H1 (cell line): ENCODE data around the gene FOSB. TPM values are rescaled to one million over a fixed set of nuclear protein-coding genes. Genes with fewer than 3 reads are reported as not detected.
A peak's percentile ranks its signal among the peaks of the same experiment; 100 is the strongest.

Experiments
- CBX5 ChIP-seq: fragments of 300-800, 300-1000 bp; sonication (generic); IDR thresholded peaks from 2 replicates; pipeline ENCODE4 v1.7.1; 2016; ENCODE audit warnings: antibody characterized with exemption, low read length, low read depth
- CHD2 ChIP-seq: IDR thresholded peaks from 2 replicates; pipeline ENCODE4 v1.6.1; 2012; ENCODE audit warnings: low read length, improper control_type of control experiment
- CTBP2 ChIP-seq: IDR thresholded peaks from 2 replicates; pipeline ENCODE4 v1.7.0; 2011; ENCODE audit warnings: borderline replicate concordance, mild to moderate bottlenecking, moderate library complexity, mixed read lengths, low read length; ENCODE audit not compliant: insufficient read depth, insufficient read length
- EZH2 ChIP-seq: fragments of 200-600 bp; sonication (generic); IDR thresholded peaks from 2 replicates; pipeline ENCODE4 v1.7.1; 2012; ENCODE audit warnings: low read depth, mild to moderate bottlenecking, moderate library complexity, low read length, inconsistent platforms; ENCODE audit not compliant: severe bottlenecking
- GABPA ChIP-seq: IDR thresholded peaks from 2 replicates; pipeline ENCODE4 v1.6.1; 2011; ENCODE audit warnings: mild to moderate bottlenecking, low read length, moderate library complexity, borderline replicate concordance; ENCODE audit not compliant: insufficient read depth
- MAFK ChIP-seq: IDR thresholded peaks from 2 replicates; pipeline ENCODE4 v1.6.1; 2012; ENCODE audit warnings: low read depth, mild to moderate bottlenecking, improper control_type of control experiment, low read length
- NANOG ChIP-seq: IDR thresholded peaks from 2 replicates; pipeline ENCODE4 v1.6.1; 2011; ENCODE audit warnings: low read length, low read depth, mild to moderate bottlenecking, inconsistent platforms; ENCODE audit not compliant: insufficient read depth, poor library complexity, severe bottlenecking
- PHF8 ChIP-seq: fragments of 200-600 bp; sonication (generic); conservative IDR thresholded peaks from 2 replicates; pipeline ENCODE4 v1.7.1; 2012; ENCODE audit warnings: low read depth, mild to moderate bottlenecking, inconsistent platforms, low read length, moderate library complexity
- RFX5 ChIP-seq: IDR thresholded peaks from 2 replicates; pipeline ENCODE4 v1.6.1; 2011; ENCODE audit warnings: low read depth, low read length, improper control_type of control experiment, borderline replicate concordance
- RXRA ChIP-seq: IDR thresholded peaks from 2 replicates; pipeline ENCODE4 v1.6.1; 2011; ENCODE audit warnings: low read depth, mild to moderate bottlenecking, low read length, moderate library complexity; ENCODE audit not compliant: insufficient read depth
- SIN3A ChIP-seq, 2 experiments: IDR thresholded peaks in 1 of 2; conservative IDR thresholded peaks in 1 of 2; 2 replicates each; pipeline ENCODE4 v1.6.1; 2011 to 2012; ENCODE audit warnings: low read length in 2 of 2, improper control_type of control experiment in 1 of 2, low read depth in 1 of 2, mild to moderate bottlenecking in 1 of 2
- SIRT6 ChIP-seq: IDR thresholded peaks from one replicate; pipeline ENCODE4 v1.7.1; 2012; ENCODE audit warnings: low read length, inconsistent platforms
- SP1 ChIP-seq: IDR thresholded peaks from 2 replicates; pipeline ENCODE4 v1.6.1; 2011; ENCODE audit warnings: low read depth, low read length
- SP2 ChIP-seq: IDR thresholded peaks from 2 replicates; pipeline ENCODE4 v1.6.1; 2012; ENCODE audit warnings: mild to moderate bottlenecking, low read length, inconsistent platforms
- TAF1 ChIP-seq: IDR thresholded peaks from 2 replicates; pipeline ENCODE4 v1.6.1; 2011; ENCODE audit warnings: mild to moderate bottlenecking, low read depth, low read length
- TAF7 ChIP-seq: optimal IDR thresholded peaks from 2 replicates; pipeline ENCODE3; 2011; ENCODE audit warnings: low read depth, mild to moderate bottlenecking, inconsistent platforms, low read length, moderate library complexity, borderline replicate concordance
- TBP ChIP-seq: IDR thresholded peaks from 2 replicates; pipeline ENCODE4 v1.6.1; 2011; ENCODE audit warnings: low read depth, low read length, improper control_type of control experiment
- USF2 ChIP-seq: IDR thresholded peaks from 2 replicates; pipeline ENCODE4 v1.6.1; 2011; ENCODE audit warnings: low read length, improper control_type of control experiment
- ZNF274 ChIP-seq: IDR thresholded peaks from 2 replicates; pipeline ENCODE4 v1.7.0; 2012; ENCODE audit warnings: low read length, borderline replicate concordance; ENCODE audit errors: extremely low read depth
- polyA plus RNA-seq, 7 experiments: library from polyadenylated mRNA; depleted of rRNA in 3 of 7; stranded (reverse) in 5 of 7; unstranded in 2 of 7; fragments of >200 nt in 5 of 7; fragments of 200-250 nt in 2 of 7; gene quantifications; 1 replicate in 5 of 7; 2 replicates in 1 of 7; 4 replicates in 1 of 7; pipeline versions ENCODE4 v1.2.1 to v1.2.3, GENCODE V29; 2011 to 2013; ENCODE audit warnings: missing spikeins in 2 of 7, mixed read lengths in 2 of 7
- total RNA-seq: library from RNA; stranded (reverse); fragmentation: NEBNext Ultra II Directional; extraction: Animal tissue kit (Norgen Biotek cat#: 25700); gene quantifications from 2 replicates; pipeline ENCODE4 v1.2.1, GENCODE V29; 2021
- TF ChIP-seq, protein P1 (sequence below): IDR thresholded peaks from 2 replicates; pipeline ENCODE4 v1.6.1; 2012; ENCODE audit warnings: inconsistent platforms
- TF ChIP-seq, protein P2 (sequence below): IDR thresholded peaks from 2 replicates; pipeline ENCODE4 v1.6.1; 2012; ENCODE audit warnings: inconsistent platforms

Gene FOSB
- total and polyA plus RNA-seq, 2 of the 8 experiments (the other 6 are each of a cell fraction or from before 2014, with no cell fraction given) = 0.44 to 2.7 TPM

DNA sequence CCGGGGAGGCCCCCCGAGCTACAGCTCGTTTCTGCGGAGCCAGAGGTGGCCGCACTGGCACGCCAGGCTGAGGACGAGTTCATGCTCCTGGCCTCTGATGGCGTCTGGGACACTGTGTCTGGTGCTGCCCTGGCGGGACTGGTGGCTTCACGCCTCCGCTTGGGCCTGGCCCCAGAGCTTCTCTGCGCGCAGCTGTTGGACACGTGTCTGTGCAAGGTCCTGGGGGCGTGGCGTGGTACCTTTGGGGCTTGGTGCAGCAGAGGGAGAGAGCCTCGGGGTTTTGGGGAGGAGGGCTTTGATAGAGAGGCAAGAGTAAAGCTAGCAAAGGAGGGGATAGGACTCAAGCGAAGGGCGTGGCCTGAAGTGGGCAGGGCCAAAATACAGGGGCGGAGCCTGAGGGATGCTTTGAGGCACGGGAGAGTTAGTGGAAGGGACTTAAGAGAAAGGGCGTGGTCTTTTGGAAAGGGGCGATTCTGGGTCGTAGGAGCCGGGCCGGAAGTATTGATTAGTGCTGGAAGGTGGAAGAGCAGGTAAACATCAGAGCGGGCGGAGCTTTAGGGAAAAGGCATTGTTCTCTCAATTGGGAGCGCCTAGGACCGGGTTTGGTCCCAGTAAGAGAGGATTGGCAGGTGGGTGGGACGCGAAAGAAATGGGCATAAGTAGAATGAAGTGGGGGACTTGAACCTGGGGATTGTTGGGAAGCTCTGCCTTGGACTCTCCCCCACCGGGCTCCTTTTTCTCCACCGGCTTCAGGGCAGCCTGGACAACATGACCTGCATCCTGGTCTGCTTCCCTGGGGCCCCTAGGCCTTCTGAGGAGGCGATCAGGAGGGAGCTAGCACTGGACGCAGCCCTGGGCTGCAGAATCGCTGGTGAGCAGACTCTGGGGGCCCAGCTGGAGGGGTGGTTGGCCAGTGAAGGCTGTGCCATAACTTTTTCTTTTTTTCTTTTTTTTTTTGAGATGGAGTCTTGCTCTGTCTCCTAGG, 31.7 kb downstream of the FOSB start (continued):
- TF ChIP-seq TBP (peak; percentile 46), RFX5 (no peak), SIN3A (conservative IDR thresholded peaks at IDR 0.05 in 1 of 2, IDR thresholded peaks at IDR 0.05 in 1 of 2; ENCODE audit: low read depth in 1 of 2, low read length in 2 of 2) (peak in 1 of 2 experiments; percentile 55; a peak in 2 of 4 replicates), RXRA (no peak), PHF8 (no peak), USF2 (no peak), CTBP2 (no peak), SIRT6 (no peak), CBX5 (no peak), NANOG (no peak), SP1 (no peak; the same call in 1 of the 2 replicates), GABPA (no peak), CHD2 (no peak), TAF7 (peak; percentile 65), ZNF274 (no peak), SP2 (no peak), TAF1 (peak; percentile 70), MAFK (no peak), EZH2 (no peak)
- TF ChIP-seq, protein P1, sequence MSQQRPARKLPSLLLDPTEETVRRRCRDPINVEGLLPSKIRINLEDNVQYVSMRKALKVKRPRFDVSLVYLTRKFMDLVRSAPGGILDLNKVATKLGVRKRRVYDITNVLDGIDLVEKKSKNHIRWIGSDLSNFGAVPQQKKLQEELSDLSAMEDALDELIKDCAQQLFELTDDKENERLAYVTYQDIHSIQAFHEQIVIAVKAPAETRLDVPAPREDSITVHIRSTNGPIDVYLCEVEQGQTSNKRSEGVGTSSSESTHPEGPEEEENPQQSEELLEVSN = peak; percentile 98
- TF ChIP-seq, protein P2, sequence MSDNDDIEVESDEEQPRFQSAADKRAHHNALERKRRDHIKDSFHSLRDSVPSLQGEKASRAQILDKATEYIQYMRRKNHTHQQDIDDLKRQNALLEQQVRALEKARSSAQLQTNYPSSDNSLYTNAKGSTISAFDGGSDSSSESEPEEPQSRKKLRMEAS = peak; percentile 100
